Stomach (tissue), 9 donors: ENCODE data around the gene ELF2. TPM values are rescaled to one million over a fixed set of nuclear protein-coding genes. Genes with fewer than 3 reads are reported as not detected.

ENCODE experiments used
- DNase-seq, 2 donors: peaks; one replicate each; pipeline versions ENCODE4 v3.0.0 to v3.0.0-alpha.2; 2013 to 2019
- H3K27ac ChIP-seq, 5 donors: fragments of 200-600 bp in 4 of 5; sonication (generic) in 4 of 5; one replicate each; pipeline ENCODE4 v1.5.1; 2013 to 2019; ENCODE audit warnings: mild to moderate bottlenecking in 1 of 5, moderate library complexity in 1 of 5
- H3K27me3 ChIP-seq, 3 donors: fragments of 200-600 bp; sonication (generic); one replicate each; pipeline ENCODE4 v1.5.1; 2017 to 2019; ENCODE audit warnings: mixed run types in 1 of 3
- H3K36me3 ChIP-seq, 4 donors: fragments of 200-600 bp; sonication (generic); 1 replicate in 3 of 4; 2 replicates in 1 of 4; pipeline ENCODE4 v1.5.1; 2016 to 2019
- H3K4me1 ChIP-seq, 4 donors: fragments of 200-600 bp; sonication (generic); one replicate each; pipeline ENCODE4 v1.5.1; 2016 to 2019
- H3K4me3 ChIP-seq, 4 donors: fragments of 200-600 bp; sonication (generic) in 3 of 4; one replicate each; pipeline ENCODE4 v1.5.1; 2016 to 2019; ENCODE audit warnings: mild to moderate bottlenecking in 1 of 4
- H3K9me3 ChIP-seq, 4 donors: fragments of 200-600 bp; sonication (generic); one replicate each; pipeline ENCODE4 v1.5.1; 2016 to 2019
- CTCF ChIP-seq, 7 experiments: fragments of 450-650 bp in 4 of 7; fragments of 200-600 bp in 3 of 7; sonication (generic) in 3 of 7; IDR thresholded peaks; one replicate each; pipeline ENCODE4 v1.5.1; 2016 to 2019; ENCODE audit warnings: antibody characterized with exemption in 7 of 7, control low read depth in 2 of 7, mild to moderate bottlenecking in 1 of 7
- EP300 ChIP-seq: sonication (generic); formaldehyde crosslinking; IDR thresholded peaks from one replicate; pipeline ENCODE4 v1.6.1; 2017; ENCODE audit warnings: antibody characterized with exemption
- POLR2A ChIP-seq, 4 donors: fragments of 450-650 bp; IDR thresholded peaks; one replicate each; pipeline ENCODE4 v1.6.1; 2016; ENCODE audit warnings: antibody characterized with exemption in 4 of 4, control low read depth in 2 of 4, mild to moderate bottlenecking in 1 of 4, moderate library complexity in 1 of 4
- POLR2AphosphoS5 ChIP-seq, 3 donors: sonication (generic); formaldehyde crosslinking; IDR thresholded peaks; one replicate each; pipeline ENCODE4 v1.6.1; 2016; ENCODE audit warnings: antibody characterized with exemption in 3 of 3
- WGBS, 5 donors: extraction: QIAGEN DNeasy Blood & Tissue Kit in 3 of 5; methylation state at CpG; one replicate each; pipeline versions ENCODE4 v1.1.5 to v1.1.7; 2013 to 2018; 5-methylcytosine and 5-hydroxymethylcytosine counted together
- intact Hi-C: fragments of 100-400 bp; cut with DNase I; formaldehyde crosslinking; loops from one replicate; pipeline ENCODE4 v1.15.1; 2023; ENCODE audit warnings: low total_unique reads
- polyA plus RNA-seq, 3 donors: library from polyadenylated mRNA; stranded (reverse); fragments of 200-250 nt; gene quantifications; one replicate each; pipeline ENCODE4 v1.2.3, GENCODE V29; 2013
- total RNA-seq, 5 donors: library from RNA; depleted of rRNA; stranded (reverse); fragments of >200 nt; gene quantifications; one replicate each; pipeline versions ENCODE4 v1.1.0 to v1.2.3, GENCODE V29; 2014 to 2016
- donor health status: healthy with polysubstance abuse.
- donor health status: Bipolar disorder and iron deficiency.
- donor health status: healthy.

ELF2 gene
- total and polyA plus RNA-seq, 8 donors: 10.6 to 115 (median 36.5) TPM

GRCh38 chr4:139048026-139048425, 129.0 kb downstream of the ELF2 start:
- no peak overlapping the region for H3K27ac ChIP-seq
- no peak for TF ChIP-seq EP300
- no peak for TF ChIP-seq CTCF (IDR thresholded peaks at IDR 0.05)
- no peak for TF ChIP-seq POLR2A (IDR thresholded peaks at IDR 0.05)
- TF ChIP-seq POLR2AphosphoS5 (IDR thresholded peaks at IDR 0.05): no peak
- H3K27me3 ChIP-seq: no peaks in the 10 kb centered on the region
- no peaks in the 10 kb centered on the region for H3K9me3 ChIP-seq
- DNase-seq: no peak
- intact Hi-C loops: no loop called here
- WGBS, 5 donors: 58 to 75% (median 66%) methylated on average over 3 of the region's 3 CpGs
- H3K36me3 ChIP-seq: peaks cover 0 to 85% (median 59%) of the 10 kb centered on the region in 4 donors
- peaks cover 0 to 4% (median 0%) of the 10 kb centered on the region in 4 donors for H3K4me1 ChIP-seq
- no peak overlapping the region for H3K4me3 ChIP-seq

GRCh38 chr4:139044291-139044690, 132.7 kb downstream of the ELF2 start:
- H3K27me3 ChIP-seq: no peaks in the 10 kb centered on the region
- no peak overlapping the region for H3K4me3 ChIP-seq
- H3K4me1 ChIP-seq: peaks cover 0 to 7% (median 2%) of the 10 kb centered on the region in 4 donors
- no peaks in the 10 kb centered on the region for H3K9me3 ChIP-seq
- no peak for DNase-seq
- peaks cover 0 to 62% (median 48%) of the 10 kb centered on the region in 4 donors for H3K36me3 ChIP-seq
- WGBS, 5 donors: 78 to 91% (median 83%) methylated on average over 2 of the region's 2 CpGs
- no peak overlapping the region for H3K27ac ChIP-seq
- intact Hi-C loops: no loop called here
- TF ChIP-seq EP300 (no peak), CTCF (IDR thresholded peaks at IDR 0.05) (no peak), POLR2AphosphoS5 (IDR thresholded peaks at IDR 0.05) (no peak), POLR2A (IDR thresholded peaks at IDR 0.05) (no peak)

GRCh38 chr4:139042981-139043460, 134.0 kb downstream of the ELF2 start:
- H3K4me3 ChIP-seq: no peak overlapping the region
- no peaks in the 10 kb centered on the region for H3K27me3 ChIP-seq
- 61 to 81% (median 79%) methylated on average over 10 of the region's 10 CpGs for WGBS, 5 donors
- H3K9me3 ChIP-seq: no peaks in the 10 kb centered on the region
- no peak for TF ChIP-seq EP300
- peak in 1 of 3 donors; percentile 38 for TF ChIP-seq POLR2AphosphoS5 (IDR thresholded peaks at IDR 0.05)
- no peak for TF ChIP-seq POLR2A (IDR thresholded peaks at IDR 0.05)
- no peak for TF ChIP-seq CTCF (IDR thresholded peaks at IDR 0.05)
- peaks cover 0 to 7% (median 2%) of the 10 kb centered on the region in 4 donors for H3K4me1 ChIP-seq
- intact Hi-C loops: no loop called here
- peak overlapping the region in 4 of 5 donors; percentile 4 to 58 (median 28) for H3K27ac ChIP-seq
- peak in 1 of 2 donors; percentile 71 for DNase-seq
- H3K36me3 ChIP-seq: peaks cover 0 to 53% (median 40%) of the 10 kb centered on the region in 4 donors

GRCh38 chr4:139038874-139039443, 138.1 kb downstream of the ELF2 start:
- H3K4me1 ChIP-seq: peaks cover 0 to 14% (median 2%) of the 10 kb centered on the region in 4 donors
- intact Hi-C loops: loop anchor here (10.0 kb wide), 1 partner anchor 46 kb away; no protein-coding TSS in a partner anchor
- no peak for TF ChIP-seq POLR2AphosphoS5 (IDR thresholded peaks at IDR 0.05)
- TF ChIP-seq CTCF (IDR thresholded peaks at IDR 0.05): no peak
- TF ChIP-seq EP300: no peak
- TF ChIP-seq POLR2A (IDR thresholded peaks at IDR 0.05): no peak
- DNase-seq: no peak
- no peaks in the 10 kb centered on the region for H3K27me3 ChIP-seq
- H3K27ac ChIP-seq: no peak overlapping the region
- no peaks in the 10 kb centered on the region for H3K9me3 ChIP-seq
- peaks cover 7 to 34% (median 15%) of the 10 kb centered on the region in 4 donors for H3K36me3 ChIP-seq
- 58 to 68% (median 64%) methylated on average over 1 of the region's 1 CpG for WGBS, 5 donors
- no peak overlapping the region for H3K4me3 ChIP-seq
